Fibroblast of the aortic adventitia (primary cell): ENCODE data around the gene SH2D5. TPM values are rescaled to one million over a fixed set of nuclear protein-coding genes. Genes with fewer than 3 reads are reported as not detected.

Source experiments
- DNase-seq: peaks from one replicate; pipeline ENCODE4 v3.0.0-alpha.2; 2010; ENCODE audit warnings: low read depth
- H3K4me3 ChIP-seq: 2 replicates; pipeline ENCODE4 v1.5.1; 2011; ENCODE audit warnings: low read depth, mild to moderate bottlenecking, control low read depth, low read length, moderate library complexity
- total RNA-seq: library from RNA; depleted of rRNA; stranded (reverse); fragments of >200 nt; gene quantifications from 2 replicates; pipeline ENCODE4 v1.2.3, GENCODE V29; 2012; ENCODE audit warnings: low replicate concordance
- TF ChIP-seq, protein P1 (sequence below): IDR thresholded peaks from 2 replicates; pipeline ENCODE4 v1.5.1; 2011; ENCODE audit warnings: mild to moderate bottlenecking, low read length, control low read depth, inconsistent platforms; ENCODE audit not compliant: insufficient read depth

The SH2D5 gene
- total RNA-seq, 1 donor: 3.2 TPM

DNA sequence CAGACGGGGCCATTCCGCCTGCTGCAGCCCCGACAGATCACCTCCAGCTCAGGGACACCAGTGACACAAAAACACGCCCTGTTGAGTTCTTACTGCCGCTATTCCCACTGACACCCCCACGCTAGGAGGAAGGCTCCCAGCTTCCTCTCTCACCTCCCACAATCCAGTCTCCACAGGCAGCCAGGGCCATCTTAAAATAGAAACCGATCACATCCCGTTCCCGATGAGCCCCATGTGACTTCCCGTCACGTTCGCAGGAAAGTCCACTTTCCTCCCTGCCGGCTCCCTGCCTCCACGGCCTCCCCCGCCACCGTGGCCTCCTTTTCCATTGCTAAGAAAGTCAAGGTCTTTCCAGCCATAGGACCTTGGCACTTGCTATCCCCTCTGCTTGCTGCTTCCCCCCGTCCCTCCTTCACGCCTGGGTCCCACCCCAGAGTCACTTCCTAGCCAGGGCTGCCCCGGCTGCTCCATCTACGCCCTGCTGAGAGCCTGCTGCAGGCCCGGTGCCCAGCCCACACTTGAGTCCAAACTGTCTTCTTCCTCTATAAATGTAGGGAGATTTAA is 47.3 kb downstream of the SH2D5 start:
- DNase-seq: no peak
- H3K4me3 ChIP-seq: no peak overlapping the region
- TF ChIP-seq, protein P1, sequence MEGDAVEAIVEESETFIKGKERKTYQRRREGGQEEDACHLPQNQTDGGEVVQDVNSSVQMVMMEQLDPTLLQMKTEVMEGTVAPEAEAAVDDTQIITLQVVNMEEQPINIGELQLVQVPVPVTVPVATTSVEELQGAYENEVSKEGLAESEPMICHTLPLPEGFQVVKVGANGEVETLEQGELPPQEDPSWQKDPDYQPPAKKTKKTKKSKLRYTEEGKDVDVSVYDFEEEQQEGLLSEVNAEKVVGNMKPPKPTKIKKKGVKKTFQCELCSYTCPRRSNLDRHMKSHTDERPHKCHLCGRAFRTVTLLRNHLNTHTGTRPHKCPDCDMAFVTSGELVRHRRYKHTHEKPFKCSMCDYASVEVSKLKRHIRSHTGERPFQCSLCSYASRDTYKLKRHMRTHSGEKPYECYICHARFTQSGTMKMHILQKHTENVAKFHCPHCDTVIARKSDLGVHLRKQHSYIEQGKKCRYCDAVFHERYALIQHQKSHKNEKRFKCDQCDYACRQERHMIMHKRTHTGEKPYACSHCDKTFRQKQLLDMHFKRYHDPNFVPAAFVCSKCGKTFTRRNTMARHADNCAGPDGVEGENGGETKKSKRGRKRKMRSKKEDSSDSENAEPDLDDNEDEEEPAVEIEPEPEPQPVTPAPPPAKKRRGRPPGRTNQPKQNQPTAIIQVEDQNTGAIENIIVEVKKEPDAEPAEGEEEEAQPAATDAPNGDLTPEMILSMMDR: no peak

DNA sequence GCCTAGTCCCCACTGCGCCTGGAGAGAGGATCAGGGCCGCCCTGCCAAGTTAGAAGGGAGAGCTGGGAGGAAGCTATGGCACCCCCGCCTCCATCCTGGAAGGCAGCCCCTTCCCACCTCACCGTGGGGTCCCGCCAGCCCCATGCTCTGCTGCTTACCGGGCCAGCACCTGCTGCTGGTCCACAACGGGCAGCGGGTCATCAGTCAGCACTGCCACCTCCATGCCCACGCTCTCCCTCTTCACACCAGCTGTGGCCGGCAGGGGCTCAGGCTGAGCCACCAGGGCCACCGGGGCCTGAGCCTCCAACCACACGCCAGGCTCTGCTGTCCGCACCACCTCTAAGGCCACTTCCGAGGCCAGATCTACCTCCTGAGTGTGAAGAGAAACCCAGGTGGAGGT is 47.9 kb downstream of the SH2D5 start:
- DNase-seq: no peak
- H3K4me3 ChIP-seq: no peak overlapping the region
- TF ChIP-seq, protein P1: no peak

DNA sequence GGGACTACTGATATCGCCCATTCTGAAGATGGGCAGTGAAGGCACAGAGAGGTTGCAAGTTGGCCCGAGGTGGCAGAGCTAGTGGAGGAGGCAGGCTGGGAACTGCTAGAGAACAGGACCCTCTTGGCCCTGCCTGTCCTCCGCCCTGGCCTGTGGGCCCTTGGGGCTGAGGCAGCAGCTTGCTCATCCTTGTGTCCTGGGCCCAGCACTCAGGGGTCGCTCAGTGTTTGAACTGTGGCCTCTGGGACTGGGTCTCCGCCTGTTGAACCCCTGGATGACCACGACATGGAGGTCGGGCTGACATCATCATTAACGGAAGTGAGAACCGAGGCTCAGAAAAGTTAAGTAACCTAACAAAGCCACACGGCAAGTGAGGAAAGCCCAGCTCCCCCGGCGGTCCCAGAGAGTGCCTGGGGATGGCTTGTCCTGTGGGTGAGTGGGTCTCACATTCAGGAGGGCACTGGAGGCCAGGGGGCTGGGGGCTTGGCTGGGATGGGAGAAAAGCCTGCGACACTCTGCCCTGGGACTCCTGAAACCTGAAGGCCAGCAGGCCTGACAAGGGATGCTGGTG is 48.4 kb downstream of the SH2D5 start:
- no peak for DNase-seq
- TF ChIP-seq, protein P1: no peak
- no peak overlapping the region for H3K4me3 ChIP-seq

DNA sequence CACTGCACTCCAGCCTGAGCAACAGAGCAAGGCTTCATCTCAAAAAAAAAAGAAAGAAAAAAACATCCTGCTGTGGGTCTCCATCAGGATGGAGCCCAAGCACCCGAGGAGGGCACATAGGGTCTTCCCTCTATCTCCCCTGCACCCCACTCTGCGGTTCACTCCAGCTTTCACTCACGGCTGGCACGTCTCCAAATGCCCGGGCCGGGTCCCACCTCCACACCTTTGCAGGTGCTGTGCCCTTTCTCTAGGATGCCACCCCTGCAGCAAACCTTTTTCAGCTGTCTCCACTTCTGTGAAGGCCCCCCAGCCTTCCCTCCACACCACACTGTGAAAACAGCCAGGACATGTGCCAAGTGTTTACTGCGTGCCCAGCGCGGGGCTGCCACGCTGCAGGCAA is 48.9 kb downstream of the SH2D5 start:
- DNase-seq: no peak
- H3K4me3 ChIP-seq: no peak overlapping the region
- TF ChIP-seq, protein P1: no peak

DNA sequence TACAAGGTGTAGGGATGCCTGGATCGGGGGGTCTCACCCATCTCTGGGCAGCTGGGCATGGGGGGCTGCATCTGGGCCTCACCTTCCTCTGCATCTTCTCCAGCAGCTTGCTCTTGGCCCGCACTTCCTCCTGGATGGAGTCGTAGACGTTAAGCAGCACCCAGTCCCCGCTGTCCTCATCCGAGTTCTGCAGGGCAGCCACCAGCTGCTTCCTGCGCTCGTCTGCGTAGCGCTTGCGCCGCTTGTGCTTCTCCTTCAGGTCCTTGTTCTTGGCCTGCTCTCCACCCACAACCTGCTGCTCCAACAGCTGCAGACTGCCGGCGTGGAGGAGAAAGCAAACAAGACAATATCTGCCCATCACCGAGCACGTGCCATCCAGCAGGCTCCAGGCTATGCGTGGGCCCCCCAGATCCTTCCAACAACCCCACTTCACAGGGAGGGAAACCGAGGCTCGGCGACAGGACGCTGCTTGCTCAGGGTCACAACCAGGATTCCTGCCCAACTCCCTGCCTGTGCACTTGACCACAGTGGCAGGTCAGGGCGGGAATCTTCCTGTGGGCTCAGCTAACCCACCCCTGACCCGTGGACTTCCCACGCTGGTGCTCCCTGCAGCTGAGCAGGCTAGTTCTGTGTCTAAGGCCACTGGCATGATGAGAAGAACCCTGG is 49.8 kb downstream of the SH2D5 start:
- no peak for DNase-seq
- TF ChIP-seq, protein P1: no peak
- no peak overlapping the region for H3K4me3 ChIP-seq

DNA sequence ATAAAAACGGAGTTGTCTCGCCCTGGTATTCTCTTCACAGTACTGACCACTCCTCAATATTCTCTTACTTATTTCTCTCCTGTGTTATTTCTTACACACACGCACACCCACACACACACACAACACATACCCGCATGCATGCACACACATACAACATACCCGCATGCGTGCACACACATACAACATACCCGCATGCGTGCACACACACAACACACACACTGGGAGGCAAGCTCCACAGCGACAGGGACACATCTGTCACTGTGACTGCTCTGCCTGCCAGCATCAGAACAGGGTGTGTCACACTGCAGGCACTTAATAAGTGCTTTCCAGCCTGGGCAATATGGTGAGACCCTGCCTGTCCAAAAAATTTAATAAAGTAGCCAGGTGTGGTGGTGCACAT is 50.5 kb downstream of the SH2D5 start:
- TF ChIP-seq, protein P1: no peak
- no peak for DNase-seq

More for the DNA sequence above, 50.5 kb downstream of the SH2D5 start:
- H3K4me3 ChIP-seq: no peak overlapping the region
